Measurements from ENCODE around the gene ESYT2. TPM values are rescaled to one million over a fixed set of nuclear protein-coding genes. Genes with fewer than 3 reads are reported as not detected.
"Not testable (repeated sequence)": the region's sequence is repeated elsewhere in the genome, so short reads cannot be mapped to it uniquely, and the experiment has no call there.

ESYT2 gene
- total RNA-seq, 2 experiments from 2014 or later, result 116 to 124 TPM

DNA sequence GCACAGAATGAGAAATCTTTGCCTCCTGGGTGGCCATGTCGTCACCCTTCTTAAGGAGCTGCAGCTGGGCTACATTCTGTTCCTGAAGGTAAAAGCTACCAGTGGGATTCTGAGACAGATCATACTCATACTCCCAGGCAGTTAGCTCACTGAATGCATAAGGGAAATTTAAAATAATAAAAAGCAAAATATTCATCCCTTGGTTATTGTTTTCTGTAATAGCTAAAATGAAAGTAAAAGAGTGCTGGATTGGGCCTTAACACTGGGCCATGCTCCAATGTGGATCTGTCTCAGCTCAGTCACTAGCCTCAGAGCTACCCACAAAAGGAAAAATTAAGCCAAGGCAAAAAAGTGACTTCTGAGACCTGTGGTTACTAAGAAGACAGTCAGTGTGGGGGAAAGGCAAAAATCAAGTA lies 18.1 kb upstream of the ESYT2 start:
- POLR2A ChIA-PET, result interaction anchor here (1.0 kb wide), 1 partner anchor 16 kb away, joined by 6 read pairs; no protein-coding TSS in a partner anchor
- peaks cover 12% of the 10 kb centered on the region for H3K36me3 Mint-ChIP-seq (ENCODE audit: low read depth)
- DNase-seq, result peak; percentile 22
- peak overlapping the region; percentile 98 for H3K27ac Mint-ChIP-seq
- H3K4me1 Mint-ChIP-seq, result peaks cover 35% of the 10 kb centered on the region
- H3K4me3 Mint-ChIP-seq, result peak overlapping the region; percentile 70
- H3K9me3 Mint-ChIP-seq, result peaks cover 11% of the 10 kb centered on the region
- CTCF ChIA-PET, result interaction anchor here (0.7 to 2.0 kb wide), 5 partner anchors 10 to 130 kb away, joined by 3 to 8 read pairs (median 4); no protein-coding TSS in a partner anchor
- peaks cover 2% of the 10 kb centered on the region for H3K27me3 Mint-ChIP-seq

DNA sequence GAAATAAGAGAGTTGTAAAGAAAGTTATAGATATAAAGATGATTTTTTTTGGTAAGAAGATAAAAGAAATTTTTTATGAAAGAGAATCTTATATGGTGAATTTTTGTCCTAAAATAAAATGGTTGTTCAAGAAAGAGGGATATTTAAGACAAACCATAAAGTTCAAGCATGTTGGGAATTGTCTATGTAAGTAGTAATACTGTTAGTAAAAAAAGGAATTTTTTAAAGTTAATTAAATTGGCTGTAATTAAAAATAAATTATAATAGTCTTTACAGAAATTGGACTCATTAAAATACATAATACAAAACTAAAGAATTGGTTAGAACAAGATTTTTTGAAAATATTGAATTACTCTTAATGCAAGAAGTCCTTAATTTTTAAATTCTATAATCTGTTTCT lies 17.0 kb upstream of the ESYT2 start:
- Mint-ChIP-seq H3K27me3 (peaks cover 2% of the 10 kb centered on the region), H3K9me3 (peaks cover 11% of the 10 kb centered on the region), H3K4me1 (peaks cover 38% of the 10 kb centered on the region), H3K4me3 (no peak overlapping the region), H3K27ac (no peak overlapping the region), H3K36me3 (ENCODE audit: low read depth) (peaks cover 12% of the 10 kb centered on the region)
- ChIA-PET CTCF (interaction anchor here (1.6 to 2.0 kb wide), 2 partner anchors 14 to 17 kb away, joined by 6 to 8 read pairs; no protein-coding TSS in a partner anchor), POLR2A (no interaction called here)
- no peak for DNase-seq

GRCh38 chr7:158843771-158844170 lies 14.5 kb upstream of the ESYT2 start:
- ChIA-PET CTCF (no interaction called here), POLR2A (no interaction called here)
- H3K4me1 Mint-ChIP-seq, result peaks cover 33% of the 10 kb centered on the region
- H3K27ac Mint-ChIP-seq, result no peak overlapping the region
- DNase-seq, result no peak
- H3K27me3 Mint-ChIP-seq, result peaks cover 2% of the 10 kb centered on the region
- no peak overlapping the region for H3K4me3 Mint-ChIP-seq
- peaks cover 4% of the 10 kb centered on the region for H3K9me3 Mint-ChIP-seq
- peaks cover 6% of the 10 kb centered on the region for H3K36me3 Mint-ChIP-seq (ENCODE audit: low read depth)

GRCh38 chr7:158842486-158842885 lies 13.2 kb upstream of the ESYT2 start:
- ChIA-PET CTCF (interaction anchor here (0.6 to 2.5 kb wide), 7 partner anchors 8 to 33 kb away, joined by 3 to 9 read pairs (median 3); partner anchors contain the start of genes DYNC2I1 and ESYT2), POLR2A (no interaction called here)
- H3K4me1 Mint-ChIP-seq, result peaks cover 24% of the 10 kb centered on the region
- peak overlapping the region; percentile 48 for H3K27ac Mint-ChIP-seq
- DNase-seq, result no peak
- no peak overlapping the region for H3K4me3 Mint-ChIP-seq
- peaks cover 2% of the 10 kb centered on the region for H3K27me3 Mint-ChIP-seq
- peaks cover 4% of the 10 kb centered on the region for H3K36me3 Mint-ChIP-seq (ENCODE audit: low read depth)
- no peaks in the 10 kb centered on the region for H3K9me3 Mint-ChIP-seq

GRCh38 chr7:158840604-158841003 lies 11.3 kb upstream of the ESYT2 start:
- no peak overlapping the region for H3K27ac Mint-ChIP-seq
- peaks cover 2% of the 10 kb centered on the region for H3K27me3 Mint-ChIP-seq
- peaks cover 16% of the 10 kb centered on the region for H3K4me1 Mint-ChIP-seq
- H3K36me3 Mint-ChIP-seq (ENCODE audit: low read depth), result no peaks in the 10 kb centered on the region
- ChIA-PET POLR2A (no interaction called here), CTCF (interaction anchor here (1.4 to 2.5 kb wide), 2 partner anchors 10 to 11 kb away, joined by 6 to 9 read pairs; partner anchors contain the start of gene ESYT2)
- H3K9me3 Mint-ChIP-seq, result no peaks in the 10 kb centered on the region
- DNase-seq, result no peak
- H3K4me3 Mint-ChIP-seq, result no peak overlapping the region

GRCh38 chr7:158839177-158839576 lies 9.9 kb upstream of the ESYT2 start:
- H3K27me3 Mint-ChIP-seq; H3K9me3 Mint-ChIP-seq; H3K27ac Mint-ChIP-seq; POLR2A ChIA-PET; H3K36me3 Mint-ChIP-seq (ENCODE audit: low read depth); H3K4me3 Mint-ChIP-seq; DNase-seq: not testable (repeated sequence)
- H3K4me1 Mint-ChIP-seq, result peaks cover 12% of the 10 kb centered on the region
- CTCF ChIA-PET, result interaction anchor here (1.4 kb wide), 1 partner anchor 12 kb away, joined by 6 read pairs; no protein-coding TSS in a partner anchor

DNA sequence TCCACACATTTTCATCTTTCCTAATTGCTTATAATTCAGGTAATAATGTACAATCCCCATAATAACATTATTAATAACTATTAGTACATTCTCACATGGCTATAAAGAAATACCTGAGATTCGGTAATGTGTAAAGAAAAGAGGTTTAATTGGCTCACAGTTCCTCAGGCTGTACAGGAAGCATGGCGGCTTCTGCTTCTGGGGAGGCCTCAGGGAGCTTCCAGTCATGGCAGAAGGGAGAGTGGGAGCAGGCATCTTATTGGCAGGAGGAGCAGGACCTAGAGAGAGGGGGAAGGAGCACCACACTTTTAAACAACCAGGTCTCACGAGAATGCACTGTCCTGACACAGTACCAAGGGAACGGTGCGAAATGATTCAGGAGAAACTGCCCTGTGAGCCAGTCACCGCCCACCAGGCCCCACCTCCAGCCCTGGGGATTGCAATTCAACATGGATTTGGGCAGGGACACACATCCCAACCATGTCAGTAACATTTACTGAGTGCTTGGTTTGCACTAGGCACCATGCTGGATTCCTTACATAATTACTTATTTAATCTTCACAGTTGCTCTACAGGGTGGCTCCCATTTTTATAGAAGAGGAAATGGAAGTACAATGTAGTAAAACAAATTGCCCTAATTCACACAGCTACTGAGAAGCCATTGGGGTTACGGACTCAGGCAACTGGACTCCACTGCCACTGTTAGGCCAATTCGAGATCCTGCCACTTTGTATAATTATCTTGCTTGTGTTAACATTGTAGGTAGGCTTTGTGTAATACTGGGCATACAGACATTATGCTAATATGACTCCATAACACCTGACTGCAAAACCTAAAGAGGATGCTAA lies 8.7 kb upstream of the ESYT2 start:
- no peak for DNase-seq
- H3K27ac Mint-ChIP-seq, result no peak overlapping the region
- no peaks in the 10 kb centered on the region for H3K27me3 Mint-ChIP-seq
- no peaks in the 10 kb centered on the region for H3K9me3 Mint-ChIP-seq
- ChIA-PET POLR2A (interaction anchor here (0.6 kb wide), 1 partner anchor 19 kb away, joined by 5 read pairs; the partner anchor contains the start of gene DYNC2I1), CTCF (interaction anchor here (0.6 to 1.7 kb wide), 3 partner anchors 10 to 28 kb away, joined by 3 to 4 read pairs (median 4); no protein-coding TSS in a partner anchor)
- peaks cover 9% of the 10 kb centered on the region for H3K4me1 Mint-ChIP-seq
- H3K36me3 Mint-ChIP-seq (ENCODE audit: low read depth), result no peaks in the 10 kb centered on the region
- no peak overlapping the region for H3K4me3 Mint-ChIP-seq

DNA sequence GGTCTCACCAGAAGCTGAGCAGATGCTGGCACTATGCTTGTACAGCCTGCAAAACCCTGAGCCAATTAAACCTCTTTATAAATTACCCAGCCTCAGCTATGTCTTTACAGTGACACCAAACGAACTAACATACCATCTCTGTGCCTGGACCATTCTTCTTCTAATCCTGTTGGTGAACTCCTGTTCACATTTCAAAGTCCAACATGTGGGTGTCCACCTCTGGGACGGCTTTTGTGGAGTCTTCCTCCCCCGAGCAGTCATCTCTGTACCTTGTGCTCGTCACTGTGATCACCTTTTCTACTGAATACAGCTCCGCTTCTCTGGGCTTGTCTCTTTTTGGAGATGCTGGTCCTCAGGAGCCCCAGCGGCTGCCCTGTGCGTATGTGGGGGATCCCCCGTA lies 7.4 kb upstream of the ESYT2 start:
- ChIA-PET CTCF (interaction anchor here (0.9 to 2.0 kb wide), 3 partner anchors 9 to 26 kb away, joined by 3 to 8 read pairs (median 4); no protein-coding TSS in a partner anchor), POLR2A (no interaction called here)
- no peak for DNase-seq
- peaks cover 4% of the 10 kb centered on the region for H3K27me3 Mint-ChIP-seq
- H3K36me3 Mint-ChIP-seq (ENCODE audit: low read depth), result no peaks in the 10 kb centered on the region
- H3K4me3 Mint-ChIP-seq, result no peak overlapping the region
- H3K4me1 Mint-ChIP-seq, result peaks cover 4% of the 10 kb centered on the region
- no peak overlapping the region for H3K27ac Mint-ChIP-seq
- no peaks in the 10 kb centered on the region for H3K9me3 Mint-ChIP-seq

- Mint-ChIP-seq H3K9me3 (no peaks in the 10 kb centered on the region), H3K36me3 (ENCODE audit: low read depth) (no peaks in the 10 kb centered on the region), H3K27ac (no peak overlapping the region), H3K27me3 (peaks cover 4% of the 10 kb centered on the region), H3K4me1 (peaks cover 15% of the 10 kb centered on the region), H3K4me3 (no peak overlapping the region)
- CTCF ChIA-PET, result interaction anchor here (2.0 kb wide), 1 partner anchor 8 kb away, joined by 8 read pairs; no protein-coding TSS in a partner anchor
- POLR2A ChIA-PET, result no interaction called here
- DNase-seq, result no peak
These were observed 5.8 kb upstream of the ESYT2 start for GRCh38 chr7:158834878-158835784.

DNA sequence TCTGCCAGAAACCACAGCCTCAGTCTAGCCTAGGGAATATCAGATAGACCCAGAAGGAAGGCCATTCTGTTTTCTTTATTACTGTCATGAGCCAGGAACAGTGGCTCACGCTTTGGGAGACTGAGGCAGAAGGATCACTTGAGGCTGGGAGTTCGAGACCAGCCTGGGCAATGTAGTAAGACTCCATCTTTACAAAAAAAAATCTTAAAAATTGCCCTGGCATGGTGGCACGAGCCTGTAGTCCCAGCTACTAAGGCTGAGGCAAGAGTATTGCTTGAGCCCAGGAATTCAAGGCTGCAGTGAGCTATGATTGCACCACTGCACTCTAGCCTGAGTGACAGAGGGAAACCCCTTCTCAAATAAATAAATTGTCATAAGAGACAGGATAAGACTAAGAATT lies 3.7 kb upstream of the ESYT2 start:
- H3K9me3 Mint-ChIP-seq, result no peaks in the 10 kb centered on the region
- peaks cover 4% of the 10 kb centered on the region for H3K27me3 Mint-ChIP-seq
- H3K27ac Mint-ChIP-seq, result no peak overlapping the region
- peaks cover 2% of the 10 kb centered on the region for H3K36me3 Mint-ChIP-seq (ENCODE audit: low read depth)
- ChIA-PET CTCF (interaction anchor here (0.6 kb wide), 2 partner anchors 10 to 31 kb away, joined by 3 read pairs; no protein-coding TSS in a partner anchor), POLR2A (no interaction called here)
- no peak overlapping the region for H3K4me3 Mint-ChIP-seq
- DNase-seq, result no peak
- peaks cover 16% of the 10 kb centered on the region for H3K4me1 Mint-ChIP-seq

DNA sequence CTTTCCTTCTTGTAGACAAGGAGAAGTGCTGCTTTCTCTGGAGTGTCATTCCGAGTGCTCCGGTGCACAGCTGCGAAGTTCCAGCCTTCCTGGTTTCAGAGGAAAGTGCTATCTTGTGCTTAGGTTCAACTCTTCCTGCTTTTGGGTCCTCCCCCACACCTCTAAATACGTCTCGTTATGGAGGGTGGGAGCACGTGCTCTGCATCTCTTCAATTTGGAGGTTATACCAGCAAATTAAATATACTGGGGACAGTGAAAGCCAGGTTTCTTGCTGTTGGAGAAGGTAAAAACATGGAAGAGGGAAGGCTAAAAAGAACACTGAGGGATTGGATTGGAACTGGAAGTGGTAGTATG lies 2.4 kb upstream of the ESYT2 start:
- DNase-seq, result no peak
- H3K9me3 Mint-ChIP-seq, result no peaks in the 10 kb centered on the region
- H3K27me3 Mint-ChIP-seq, result peaks cover 4% of the 10 kb centered on the region
- H3K4me1 Mint-ChIP-seq, result peaks cover 26% of the 10 kb centered on the region
- ChIA-PET POLR2A (no interaction called here), CTCF (interaction anchor here (1.0 kb wide), 1 partner anchor 24 kb away, joined by 4 read pairs; no protein-coding TSS in a partner anchor)
- no peak overlapping the region for H3K27ac Mint-ChIP-seq
- H3K4me3 Mint-ChIP-seq, result no peak overlapping the region
- peaks cover 10% of the 10 kb centered on the region for H3K36me3 Mint-ChIP-seq (ENCODE audit: low read depth)

DNA sequence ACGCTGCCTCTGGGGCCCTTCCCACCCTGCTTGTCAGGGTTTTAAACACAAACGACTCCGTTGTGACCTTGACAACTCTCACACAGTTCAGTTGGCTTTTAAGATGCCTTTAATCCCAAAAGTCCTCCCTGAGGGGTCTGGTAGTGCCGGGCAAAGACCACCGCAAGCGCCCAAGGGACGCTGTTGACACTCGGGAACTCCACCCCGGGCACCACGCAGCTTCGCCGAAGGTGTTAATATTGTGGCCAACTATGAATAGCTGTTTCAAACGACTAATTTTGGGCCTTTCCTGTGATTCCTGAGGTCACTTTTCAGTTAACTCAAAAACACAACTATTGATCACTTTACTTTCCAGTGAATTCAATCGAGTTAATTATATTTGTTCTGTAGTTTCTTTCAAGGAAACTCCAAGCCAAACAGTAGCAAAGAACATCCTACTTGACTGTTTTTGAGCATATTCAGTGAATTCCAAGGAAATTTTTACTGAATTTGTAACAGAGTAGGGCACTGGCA lies 958 bp upstream of the ESYT2 start:
- no peaks in the 10 kb centered on the region for H3K9me3 Mint-ChIP-seq
- peaks cover 4% of the 10 kb centered on the region for H3K27me3 Mint-ChIP-seq
- H3K36me3 Mint-ChIP-seq (ENCODE audit: low read depth), result peaks cover 16% of the 10 kb centered on the region
- peak overlapping the region; percentile 80 for H3K4me3 Mint-ChIP-seq
- POLR2A ChIA-PET, result no interaction called here
- CTCF ChIA-PET, result interaction anchor here (1.7 to 1.9 kb wide), 2 partner anchors 11 to 34 kb away, joined by 4 to 9 read pairs; no protein-coding TSS in a partner anchor
- no peak for DNase-seq
- H3K27ac Mint-ChIP-seq, result peak overlapping the region; percentile 92
- peaks cover 34% of the 10 kb centered on the region for H3K4me1 Mint-ChIP-seq

All from activated CD4-positive, alpha-beta T cell treated with anti-CD3 and anti-CD28 coated beads, Interleukin-2, amount 10 ng/mL, durations not matched to agents 7 days and 5 days (primary cell).